ENCODE results near the gene SLC7A6OS.

Gene SLC7A6OS

GRCh38 chr16:68335175-68335574, 24.4 kb upstream of the SLC7A6OS start:
- CTCF ChIA-PET: interaction anchor here (0.6 to 4.0 kb wide), 4 partner anchors 72 to 1027 kb away, joined by 3 to 26 read pairs (median 3); partner anchors contain the start of gene SLC7A6
- POLR2A ChIA-PET: interaction anchor here (0.7 kb wide), 1 partner anchor 71 kb away, joined by 3 read pairs; the partner anchor contains the start of gene SLC7A6
- H3K4me1 ChIP-seq (ENCODE audit: control insufficient read depth, insufficient read depth, low read length): no peaks in the 10 kb centered on the region
- no peaks in the 10 kb centered on the region for H3K9me3 ChIP-seq (ENCODE audit: control insufficient read depth, insufficient read depth, low read depth, low read length)
- no peak overlapping the region for H3K27ac ChIP-seq (ENCODE audit: extremely low read depth, low read depth, low read length)
- TF ChIP-seq HOXA7 (CRISPR knock-in tag; IDR thresholded peaks at IDR 0.05; ENCODE audit: borderline replicate concordance): no peak
- TF ChIP-seq ZNF37A (tag by site-specific recombination; IDR thresholded peaks at IDR 0.05): no peak
- H3K36me3 ChIP-seq (ENCODE audit: control insufficient read depth in 2 of 2, insufficient read depth in 1 of 2, low read length in 2 of 2): peaks cover 5 to 60% of the 10 kb centered on the region in 2 experiments; a peak in 2 of 3 replicates
- H3K4me3 ChIP-seq (ENCODE audit: low read depth, low read length): no peak overlapping the region

GRCh38 chr16:68332411-68333121, 21.8 kb upstream of the SLC7A6OS start:
- Histone ChIP-seq H3K4me1 (ENCODE audit: control insufficient read depth, insufficient read depth, low read length) (peaks cover 3% of the 10 kb centered on the region; the same call in 1 of the 2 replicates), H3K4me3 (ENCODE audit: low read depth, low read length) (no peak overlapping the region), H3K36me3 (ENCODE audit: control insufficient read depth in 2 of 2, insufficient read depth in 1 of 2, low read length in 2 of 2) (peaks cover 11 to 48% of the 10 kb centered on the region in 2 experiments; a peak in 2 of 3 replicates), H3K27ac (ENCODE audit: extremely low read depth, low read depth, low read length) (no peak overlapping the region), H3K9me3 (ENCODE audit: control insufficient read depth, insufficient read depth, low read depth, low read length) (no peaks in the 10 kb centered on the region)
- ChIA-PET CTCF (interaction anchor here (4.0 kb wide), 1 partner anchor 70 kb away, joined by 26 read pairs; the partner anchor contains the start of gene SLC7A6), POLR2A (no interaction called here)
- TF ChIP-seq ZIC2 (tag by site-specific recombination; IDR thresholded peaks at IDR 0.05) (peak; percentile 74), ZNF133 (tag by site-specific recombination; IDR thresholded peaks at IDR 0.05) (no peak), ZBTB6 (tag by site-specific recombination; IDR thresholded peaks at IDR 0.05) (0 out of 2 replicates have a peak, but pooled peaks have one; percentile 19)

GRCh38 chr16:68331879-68332410, 21.2 kb upstream of the SLC7A6OS start:
- ChIA-PET CTCF (interaction anchor here (4.0 kb wide), 1 partner anchor 69 kb away, joined by 26 read pairs; the partner anchor contains the start of gene SLC7A6), POLR2A (no interaction called here)
- H3K9me3 ChIP-seq (ENCODE audit: control insufficient read depth, insufficient read depth, low read depth, low read length): no peaks in the 10 kb centered on the region
- peaks cover 3% of the 10 kb centered on the region; the same call in 1 of the 2 replicates for H3K4me1 ChIP-seq (ENCODE audit: control insufficient read depth, insufficient read depth, low read length)
- H3K4me3 ChIP-seq (ENCODE audit: low read depth, low read length): no peak overlapping the region
- H3K36me3 ChIP-seq (ENCODE audit: control insufficient read depth in 2 of 2, insufficient read depth in 1 of 2, low read length in 2 of 2): peaks cover 11 to 42% of the 10 kb centered on the region in 2 experiments; a peak in 2 of 3 replicates
- no peak for TF ChIP-seq ZBTB11 (tag by site-specific recombination; conservative IDR thresholded peaks at IDR 0.05; ENCODE audit: low read depth)
- TF ChIP-seq ZNF37A (tag by site-specific recombination; IDR thresholded peaks at IDR 0.05): no peak
- peak; percentile 84 for TF ChIP-seq SCRT2 (tag by site-specific recombination; IDR thresholded peaks at IDR 0.05)
- peak; percentile 40; the same call in 1 of the 2 replicates for TF ChIP-seq SCRT1 (tag by site-specific recombination; IDR thresholded peaks at IDR 0.05; ENCODE audit: borderline replicate concordance)
- no peak overlapping the region for H3K27ac ChIP-seq (ENCODE audit: extremely low read depth, low read depth, low read length)

GRCh38 chr16:68328860-68329390, 18.2 kb upstream of the SLC7A6OS start:
- ChIA-PET CTCF (interaction anchor here (0.6 to 4.9 kb wide), 32 partner anchors 9 to 471 kb away, joined by 3 to 151 read pairs (median 4); partner anchors contain the start of genes PRMT7, SLC7A6 and SLC7A6OS), POLR2A (interaction anchor here (1.7 to 3.8 kb wide), 3 partner anchors 18 to 67 kb away, joined by 6 to 39 read pairs (median 8); partner anchors contain the start of genes PRMT7, SLC7A6 and SLC7A6OS)
- Histone ChIP-seq H3K9me3 (ENCODE audit: control insufficient read depth, insufficient read depth, low read depth, low read length) (no peaks in the 10 kb centered on the region), H3K4me1 (ENCODE audit: control insufficient read depth, insufficient read depth, low read length) (peaks cover 3% of the 10 kb centered on the region; the same call in 1 of the 2 replicates), H3K36me3 (ENCODE audit: control insufficient read depth in 2 of 2, insufficient read depth in 1 of 2, low read length in 2 of 2) (peaks cover 11 to 44% of the 10 kb centered on the region in 2 experiments; a peak in 2 of 3 replicates), H3K27ac (ENCODE audit: extremely low read depth, low read depth, low read length) (no peak overlapping the region), H3K4me3 (ENCODE audit: low read depth, low read length) (no peak overlapping the region)
- TF ChIP-seq ZNF561 (tag by site-specific recombination; IDR thresholded peaks at IDR 0.05; ENCODE audit: borderline replicate concordance) (0 out of 2 replicates have a peak, but pooled peaks have one; percentile 7), HOXC10 (CRISPR knock-in tag; IDR thresholded peaks at IDR 0.05) (no peak), ZNF843 (tag by site-specific recombination; IDR thresholded peaks at IDR 0.05) (no peak), ZNF16 (tag by site-specific recombination; IDR thresholded peaks at IDR 0.05; ENCODE audit: low read depth) (no peak)

Data from HEK293 (cell line).